Esophagus squamous epithelium (tissue), 5 donors: ENCODE data around the gene ZFPM1. TPM values are rescaled to one million over a fixed set of nuclear protein-coding genes. Genes with fewer than 3 reads are reported as not detected.

Source experiments
- DNase-seq: peaks from one replicate; lab custom pipeline; 2025; lab: John Stamatoyannopoulos, UW
- H3K27ac ChIP-seq, 4 donors: fragments of 200-600 bp; sonication (generic); one replicate each; pipeline ENCODE4 v1.5.1; 2016 to 2019; ENCODE audit warnings: mild to moderate bottlenecking in 1 of 4
- H3K27me3 ChIP-seq, 4 donors: fragments of 200-600 bp; sonication (generic); 1 replicate in 3 of 4; 2 replicates in 1 of 4; pipeline versions ENCODE4 v1.5.1 to v1.6.0; 2017 to 2021; ENCODE audit warnings: antibody characterized with exemption in 1 of 4
- H3K36me3 ChIP-seq, 3 donors: fragments of 200-600 bp; sonication (generic); one replicate each; pipeline ENCODE4 v1.5.1; 2016 to 2019
- H3K4me1 ChIP-seq, 3 donors: fragments of 200-600 bp; sonication (generic); one replicate each; pipeline ENCODE4 v1.5.1; 2017 to 2019
- H3K4me3 ChIP-seq, 4 donors: fragments of 200-600 bp; sonication (generic); 1 replicate in 3 of 4; 2 replicates in 1 of 4; pipeline ENCODE4 v1.5.1; 2016 to 2019; ENCODE audit warnings: mild to moderate bottlenecking in 2 of 4, moderate library complexity in 1 of 4
- H3K9me3 ChIP-seq, 3 donors: fragments of 200-600 bp; sonication (generic); one replicate each; pipeline ENCODE4 v1.5.1; 2016 to 2019
- CTCF ChIP-seq, 6 experiments: fragments of 450-650 bp in 4 of 6; fragments of 200-600 bp in 2 of 6; sonication (generic) in 2 of 6; IDR thresholded peaks; one replicate each; pipeline ENCODE4 v1.5.1; 2016 to 2019; ENCODE audit warnings: antibody characterized with exemption in 6 of 6, mild to moderate bottlenecking in 4 of 6, moderate library complexity in 4 of 6
- POLR2A ChIP-seq, 4 donors: fragments of 450-650 bp; IDR thresholded peaks; one replicate each; pipeline ENCODE4 v1.6.1; 2017; ENCODE audit warnings: antibody characterized with exemption in 4 of 4, mild to moderate bottlenecking in 4 of 4, moderate library complexity in 3 of 4
- WGBS, 2 donors: methylation state at CpG; one replicate each; pipeline ENCODE4 v1.1.5; 2018; 5-methylcytosine and 5-hydroxymethylcytosine counted together
- intact Hi-C: fragments of 100-400 bp; cut with DNase I; formaldehyde crosslinking; loops from one replicate; pipeline ENCODE4 v1.15.0; 2022
- total RNA-seq, 4 donors: library from RNA; depleted of rRNA; stranded (reverse); fragments of >200 nt; gene quantifications; one replicate each; pipeline ENCODE4 v1.1.0, GENCODE V29; 2016
- donor health status: DM: yes; HTN: yes; CAD: no.

The ZFPM1 gene
- total RNA-seq, 4 donors from 2014 or later, result 0.67 to 1.7 (median 1.2) TPM

DNA sequence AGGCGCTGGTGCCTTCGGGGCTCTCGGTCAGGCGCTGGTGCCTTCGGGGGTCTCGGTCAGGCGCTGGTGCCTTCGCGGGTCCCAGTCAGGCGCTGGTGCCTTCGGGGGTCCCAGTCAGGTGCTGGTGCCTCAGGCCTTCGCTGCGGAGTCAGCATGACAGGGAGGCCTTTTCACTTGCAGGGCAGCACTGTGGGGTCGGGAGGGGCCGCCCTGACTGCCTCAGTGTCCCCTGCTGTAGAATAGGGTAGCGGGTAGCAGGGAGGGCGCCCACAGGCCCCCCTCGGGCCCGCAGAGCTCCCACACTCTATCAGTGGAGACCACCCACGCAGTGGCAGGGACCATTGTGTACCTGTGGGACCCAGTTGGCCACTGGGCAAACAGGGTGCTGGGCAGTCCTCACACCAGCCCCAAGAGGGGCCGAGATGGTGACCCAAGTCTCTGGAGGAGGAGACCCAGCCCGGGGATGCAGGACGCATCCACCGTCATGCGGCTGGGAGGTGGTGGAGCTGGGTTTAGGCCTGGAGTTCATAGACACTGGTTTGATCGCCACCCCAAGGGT lies 38.0 kb downstream of the ZFPM1 start:
- DNase-seq, result no peak
- Histone ChIP-seq H3K4me1 (no peaks in the 10 kb centered on the region), H3K27ac (no peak overlapping the region), H3K36me3 (peaks cover 0 to 4% (median 0%) of the 10 kb centered on the region in 3 donors), H3K4me3 (no peak overlapping the region), H3K9me3 (no peaks in the 10 kb centered on the region), H3K27me3 (no peaks in the 10 kb centered on the region)
- TF ChIP-seq POLR2A (IDR thresholded peaks at IDR 0.05), result no peak
- TF ChIP-seq CTCF (IDR thresholded peaks at IDR 0.05), result no peak
- 96 to 99% methylated on average over 4 to 13 of the region's 26 CpGs for WGBS, 2 donors
- intact Hi-C loops, result no loop called here

DNA sequence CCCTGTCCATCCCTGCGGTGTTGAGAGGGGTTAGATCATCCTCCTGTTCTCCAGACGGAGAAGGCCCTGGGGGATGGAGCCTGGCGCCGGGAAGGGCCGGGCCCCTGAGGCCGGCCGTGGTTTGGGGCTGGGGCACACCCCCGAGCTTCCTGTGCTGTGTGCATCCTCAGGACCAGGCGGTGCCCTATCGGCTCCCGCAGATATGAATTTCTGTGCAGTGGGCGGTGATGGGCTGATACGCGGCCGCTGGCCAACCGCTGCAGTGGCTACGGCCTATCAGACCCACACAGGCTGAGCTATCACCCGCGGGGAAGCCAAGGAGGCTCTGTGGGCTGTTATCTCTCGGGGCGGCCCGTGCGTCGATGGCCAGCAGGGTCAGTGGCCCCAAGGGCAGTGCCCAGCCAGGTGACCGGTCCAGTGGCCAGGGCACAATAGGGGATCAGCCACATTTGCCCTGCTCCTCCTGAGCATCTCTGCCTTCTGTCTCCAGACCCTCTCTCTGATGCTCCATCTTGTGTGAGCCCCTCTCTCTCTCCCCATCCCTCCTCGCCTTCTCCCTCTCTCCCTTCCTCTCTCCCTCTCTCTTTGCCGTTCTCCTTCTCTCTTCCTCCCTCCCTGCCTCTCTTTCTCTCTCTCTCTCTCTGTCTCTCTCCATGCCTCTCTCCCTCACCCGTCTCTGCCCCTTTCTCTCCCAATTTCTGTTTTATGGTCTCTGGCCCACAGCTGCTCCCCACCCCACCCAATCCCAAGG lies 38.7 kb downstream of the ZFPM1 start:
- intact Hi-C loops, result no loop called here
- no peaks in the 10 kb centered on the region for H3K4me1 ChIP-seq
- no peaks in the 10 kb centered on the region for H3K9me3 ChIP-seq
- TF ChIP-seq POLR2A (IDR thresholded peaks at IDR 0.05) (no peak), CTCF (IDR thresholded peaks at IDR 0.05) (no peak)
- no peaks in the 10 kb centered on the region for H3K36me3 ChIP-seq
- 83 to 91% methylated on average over 5 to 11 of the region's 28 CpGs for whole genome bisulfite sequencing, 2 donors
- H3K27ac ChIP-seq, result no peak overlapping the region
- no peak for DNase-seq
- no peaks in the 10 kb centered on the region for H3K27me3 ChIP-seq
- no peak overlapping the region for H3K4me3 ChIP-seq

DNA sequence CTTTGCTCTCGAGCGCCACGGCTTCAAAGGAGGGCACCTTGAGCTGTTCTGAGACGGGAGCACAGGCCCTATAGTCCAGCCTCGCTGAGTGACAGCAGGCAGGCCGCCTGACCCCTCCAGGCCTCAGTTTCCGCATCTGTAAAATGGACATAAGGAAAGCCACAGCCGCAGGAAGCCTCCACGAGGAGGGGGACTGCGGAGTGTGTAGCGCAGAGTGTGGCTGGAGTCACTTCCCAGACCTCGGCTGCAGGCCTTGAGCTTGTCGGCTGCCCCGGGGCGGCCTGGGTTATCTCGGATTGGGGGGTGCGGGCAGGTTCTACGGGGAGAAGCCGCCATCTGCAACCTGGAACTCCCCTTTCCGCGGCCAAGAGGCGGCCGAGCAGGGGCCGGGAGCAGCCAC lies 40.8 kb downstream of the ZFPM1 start:
- no peak overlapping the region for H3K27ac ChIP-seq
- DNase-seq, result no peak
- H3K4me1 ChIP-seq, result peaks cover 0 to under 1% (median 0%) of the 10 kb centered on the region in 3 donors
- TF ChIP-seq CTCF (IDR thresholded peaks at IDR 0.05) (no peak), POLR2A (IDR thresholded peaks at IDR 0.05) (no peak)
- H3K9me3 ChIP-seq, result no peaks in the 10 kb centered on the region
- H3K36me3 ChIP-seq, result no peaks in the 10 kb centered on the region
- H3K4me3 ChIP-seq, result no peak overlapping the region
- WGBS, 2 donors, result 98 to 100% methylated on average over 8 of the region's 24 CpGs
- intact Hi-C loops, result no loop called here
- no peaks in the 10 kb centered on the region for H3K27me3 ChIP-seq

DNA sequence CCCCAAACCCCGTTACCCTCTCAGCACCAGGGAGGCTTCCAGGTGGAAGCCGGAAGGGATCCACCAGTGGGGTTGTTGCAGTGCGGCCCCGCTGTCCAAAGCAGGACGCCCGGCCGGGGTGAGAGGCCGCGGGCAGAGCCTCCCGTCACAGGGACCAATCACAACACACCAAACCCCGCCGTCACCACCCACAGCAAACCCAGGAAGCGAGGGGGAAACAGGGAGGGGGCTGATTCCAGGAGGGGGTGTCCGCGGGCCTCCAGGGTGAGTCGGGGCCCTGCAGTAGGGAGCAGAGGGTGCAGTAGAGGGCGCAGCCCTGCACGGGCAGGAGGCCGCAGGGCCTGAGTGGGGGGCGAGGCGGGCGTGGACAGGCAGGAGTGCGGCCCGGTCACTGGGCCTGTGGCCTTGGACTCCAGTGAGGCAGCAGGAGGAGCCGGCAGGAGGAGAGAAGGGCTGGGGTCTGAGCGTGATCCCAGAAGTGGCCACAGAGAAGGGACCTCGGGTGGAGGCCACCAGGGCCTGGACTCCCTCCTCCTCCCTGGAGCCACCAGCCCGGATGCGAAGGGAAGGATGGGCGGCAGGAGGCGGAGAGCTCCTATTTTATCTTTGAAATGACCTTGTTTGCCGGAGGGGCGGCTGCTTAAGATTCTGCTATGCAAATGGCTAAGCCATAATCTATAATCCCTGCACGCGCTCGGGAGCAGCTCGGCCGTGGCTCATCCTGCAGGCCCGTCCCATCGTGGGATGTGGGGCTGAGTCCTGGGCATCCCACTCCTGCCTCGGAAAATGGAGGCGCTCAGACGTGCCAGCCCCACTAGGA lies 41.5 kb downstream of the ZFPM1 start:
- WGBS, 2 donors, result 90 to 95% methylated on average over 9 to 16 of the region's 43 CpGs

More for the DNA sequence above, 41.5 kb downstream of the ZFPM1 start:
- Histone ChIP-seq H3K9me3 (no peaks in the 10 kb centered on the region), H3K27me3 (no peaks in the 10 kb centered on the region), H3K4me3 (no peak overlapping the region), H3K4me1 (peaks cover 0 to 7% (median 0%) of the 10 kb centered on the region in 3 donors), H3K27ac (no peak overlapping the region), H3K36me3 (no peaks in the 10 kb centered on the region)
- no peak for DNase-seq
- TF ChIP-seq CTCF (IDR thresholded peaks at IDR 0.05) (no peak), POLR2A (IDR thresholded peaks at IDR 0.05) (no peak)
- intact Hi-C loops, result no loop called here
